ENCODE data around the gene ARHGAP4.

ARHGAP4 gene

GRCh38 chrX:153971124-153971449, 45.0 kb upstream of the ARHGAP4 start:
- DNase-seq (ENCODE audit: low read depth in 1 of 2, low spot score in 1 of 2), result peak in 1 of 2 experiments; percentile 88
- no peaks in the 10 kb centered on the region for H3K27me3 ChIP-seq (ENCODE audit: insufficient read depth, poor library complexity, severe bottlenecking)
- peak overlapping the region; percentile 99 for H3K27ac ChIP-seq (replicated peaks)
- TF ChIP-seq GABPA (IDR thresholded peaks at IDR 0.05; ENCODE audit: low read depth) (peak; percentile 87), CTCF (IDR thresholded peaks at IDR 0.05; ENCODE audit: insufficient read depth, low read length) (no peak)
- peak overlapping the region; percentile 71 for H3K4me3 ChIP-seq (replicated peaks; ENCODE audit: insufficient read depth, low read length)

- peak overlapping the region; percentile 99 for H3K27ac ChIP-seq (replicated peaks)
- DNase-seq (ENCODE audit: low read depth in 1 of 2, low spot score in 1 of 2), result peak; percentile 76 to 80
- H3K27me3 ChIP-seq (ENCODE audit: insufficient read depth, poor library complexity, severe bottlenecking), result no peaks in the 10 kb centered on the region
- H3K4me3 ChIP-seq (replicated peaks; ENCODE audit: insufficient read depth, low read length), result peak overlapping the region; percentile 71
- no peak for TF ChIP-seq CTCF (IDR thresholded peaks at IDR 0.05; ENCODE audit: insufficient read depth, low read length)
- TF ChIP-seq, protein P1, sequence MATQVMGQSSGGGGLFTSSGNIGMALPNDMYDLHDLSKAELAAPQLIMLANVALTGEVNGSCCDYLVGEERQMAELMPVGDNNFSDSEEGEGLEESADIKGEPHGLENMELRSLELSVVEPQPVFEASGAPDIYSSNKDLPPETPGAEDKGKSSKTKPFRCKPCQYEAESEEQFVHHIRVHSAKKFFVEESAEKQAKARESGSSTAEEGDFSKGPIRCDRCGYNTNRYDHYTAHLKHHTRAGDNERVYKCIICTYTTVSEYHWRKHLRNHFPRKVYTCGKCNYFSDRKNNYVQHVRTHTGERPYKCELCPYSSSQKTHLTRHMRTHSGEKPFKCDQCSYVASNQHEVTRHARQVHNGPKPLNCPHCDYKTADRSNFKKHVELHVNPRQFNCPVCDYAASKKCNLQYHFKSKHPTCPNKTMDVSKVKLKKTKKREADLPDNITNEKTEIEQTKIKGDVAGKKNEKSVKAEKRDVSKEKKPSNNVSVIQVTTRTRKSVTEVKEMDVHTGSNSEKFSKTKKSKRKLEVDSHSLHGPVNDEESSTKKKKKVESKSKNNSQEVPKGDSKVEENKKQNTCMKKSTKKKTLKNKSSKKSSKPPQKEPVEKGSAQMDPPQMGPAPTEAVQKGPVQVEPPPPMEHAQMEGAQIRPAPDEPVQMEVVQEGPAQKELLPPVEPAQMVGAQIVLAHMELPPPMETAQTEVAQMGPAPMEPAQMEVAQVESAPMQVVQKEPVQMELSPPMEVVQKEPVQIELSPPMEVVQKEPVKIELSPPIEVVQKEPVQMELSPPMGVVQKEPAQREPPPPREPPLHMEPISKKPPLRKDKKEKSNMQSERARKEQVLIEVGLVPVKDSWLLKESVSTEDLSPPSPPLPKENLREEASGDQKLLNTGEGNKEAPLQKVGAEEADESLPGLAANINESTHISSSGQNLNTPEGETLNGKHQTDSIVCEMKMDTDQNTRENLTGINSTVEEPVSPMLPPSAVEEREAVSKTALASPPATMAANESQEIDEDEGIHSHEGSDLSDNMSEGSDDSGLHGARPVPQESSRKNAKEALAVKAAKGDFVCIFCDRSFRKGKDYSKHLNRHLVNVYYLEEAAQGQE (IDR thresholded peaks at IDR 0.05; ENCODE audit: insufficient replicate concordance, low read depth), result no peak
- TF ChIP-seq GABPA (IDR thresholded peaks at IDR 0.05; ENCODE audit: low read depth), result no peak
- no peak for TF ChIP-seq SPI1 (IDR thresholded peaks at IDR 0.05; ENCODE audit: borderline replicate concordance, low read depth)
- no peak for TF ChIP-seq POLR2AphosphoS5 (IDR thresholded peaks at IDR 0.05; ENCODE audit: low read depth)
These were observed 44.5 kb upstream of the ARHGAP4 start for GRCh38 chrX:153970357-153971123.

- Histone ChIP-seq H3K4me3 (replicated peaks; ENCODE audit: insufficient read depth, low read length) (peak overlapping the region; percentile 71), H3K27me3 (ENCODE audit: insufficient read depth, poor library complexity, severe bottlenecking) (no peaks in the 10 kb centered on the region), H3K27ac (replicated peaks) (peak overlapping the region; percentile 99)
- DNase-seq (ENCODE audit: low read depth in 1 of 2, low spot score in 1 of 2), result no peak
- TF ChIP-seq, protein P1 (IDR thresholded peaks at IDR 0.05; ENCODE audit: insufficient replicate concordance, low read depth), result no peak
- no peak for TF ChIP-seq GABPA (IDR thresholded peaks at IDR 0.05; ENCODE audit: low read depth)
- TF ChIP-seq SPI1 (IDR thresholded peaks at IDR 0.05; ENCODE audit: borderline replicate concordance, low read depth), result no peak
- TF ChIP-seq CTCF (IDR thresholded peaks at IDR 0.05; ENCODE audit: insufficient read depth, low read length), result no peak
- TF ChIP-seq POLR2AphosphoS5 (IDR thresholded peaks at IDR 0.05; ENCODE audit: low read depth), result no peak
These were observed 43.9 kb upstream of the ARHGAP4 start for GRCh38 chrX:153969904-153970356.
